Measurements from ENCODE around the gene PCK1. TPM values are rescaled to one million over a fixed set of nuclear protein-coding genes. Genes with fewer than 3 reads are reported as not detected.

The PCK1 gene
- total RNA-seq, 4 donors from 2014 or later = 0.56 to 3.4 (median 2.2) TPM

DNA sequence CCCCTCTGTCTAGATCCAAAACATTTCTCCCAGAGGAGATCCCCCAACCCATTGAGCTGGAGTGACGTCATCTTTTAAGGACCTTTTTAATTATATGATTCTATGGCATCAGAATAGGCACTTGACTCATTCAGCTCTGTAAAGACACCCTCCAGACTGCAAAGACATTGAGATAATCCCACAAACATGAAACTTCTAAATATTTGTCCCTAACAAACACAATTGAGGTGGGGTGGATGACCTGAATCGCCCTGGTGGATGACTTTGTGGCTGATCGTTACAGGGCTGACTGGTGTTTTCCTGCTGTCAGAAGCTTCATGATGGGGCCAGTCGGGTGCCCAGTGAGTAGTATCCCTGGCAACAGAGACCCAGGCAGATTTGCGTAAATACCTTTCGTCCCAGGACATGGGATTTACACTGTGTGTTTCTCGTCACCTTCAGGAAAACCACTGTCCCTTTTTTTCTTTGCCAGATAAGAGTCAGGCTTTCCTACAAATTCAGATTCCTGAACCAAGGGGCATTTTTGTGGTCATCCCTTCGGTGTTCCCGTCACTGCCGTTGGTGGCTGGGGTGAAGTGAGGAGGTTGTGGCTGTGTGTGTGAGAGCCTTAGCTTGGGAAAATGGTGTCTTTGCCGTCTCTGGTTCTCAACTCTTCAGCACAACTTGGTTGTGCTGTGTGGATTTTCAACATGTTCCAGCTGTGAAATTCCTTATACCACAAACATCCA lies 5.3 kb upstream of the PCK1 start:
- Histone ChIP-seq H3K36me3 (no peaks in the 10 kb centered on the region), H3K9me3 (no peaks in the 10 kb centered on the region), H3K4me3 (replicated peaks in 1 of 3) (no peak overlapping the region), H3K27me3 (no peaks in the 10 kb centered on the region), H3K4me1 (no peaks in the 10 kb centered on the region), H3K27ac (no peak overlapping the region)
- TF ChIP-seq, protein P1, sequence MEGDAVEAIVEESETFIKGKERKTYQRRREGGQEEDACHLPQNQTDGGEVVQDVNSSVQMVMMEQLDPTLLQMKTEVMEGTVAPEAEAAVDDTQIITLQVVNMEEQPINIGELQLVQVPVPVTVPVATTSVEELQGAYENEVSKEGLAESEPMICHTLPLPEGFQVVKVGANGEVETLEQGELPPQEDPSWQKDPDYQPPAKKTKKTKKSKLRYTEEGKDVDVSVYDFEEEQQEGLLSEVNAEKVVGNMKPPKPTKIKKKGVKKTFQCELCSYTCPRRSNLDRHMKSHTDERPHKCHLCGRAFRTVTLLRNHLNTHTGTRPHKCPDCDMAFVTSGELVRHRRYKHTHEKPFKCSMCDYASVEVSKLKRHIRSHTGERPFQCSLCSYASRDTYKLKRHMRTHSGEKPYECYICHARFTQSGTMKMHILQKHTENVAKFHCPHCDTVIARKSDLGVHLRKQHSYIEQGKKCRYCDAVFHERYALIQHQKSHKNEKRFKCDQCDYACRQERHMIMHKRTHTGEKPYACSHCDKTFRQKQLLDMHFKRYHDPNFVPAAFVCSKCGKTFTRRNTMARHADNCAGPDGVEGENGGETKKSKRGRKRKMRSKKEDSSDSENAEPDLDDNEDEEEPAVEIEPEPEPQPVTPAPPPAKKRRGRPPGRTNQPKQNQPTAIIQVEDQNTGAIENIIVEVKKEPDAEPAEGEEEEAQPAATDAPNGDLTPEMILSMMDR (IDR thresholded peaks at IDR 0.05) = no peak
- TF ChIP-seq POLR2A (IDR thresholded peaks at IDR 0.05) = no peak
- intact Hi-C loops (cut with DNase I) = no loop called here
- DNase-seq = no peak
- WGBS, 2 donors = 88% methylated on average over 11 of the region's 11 CpGs

DNA sequence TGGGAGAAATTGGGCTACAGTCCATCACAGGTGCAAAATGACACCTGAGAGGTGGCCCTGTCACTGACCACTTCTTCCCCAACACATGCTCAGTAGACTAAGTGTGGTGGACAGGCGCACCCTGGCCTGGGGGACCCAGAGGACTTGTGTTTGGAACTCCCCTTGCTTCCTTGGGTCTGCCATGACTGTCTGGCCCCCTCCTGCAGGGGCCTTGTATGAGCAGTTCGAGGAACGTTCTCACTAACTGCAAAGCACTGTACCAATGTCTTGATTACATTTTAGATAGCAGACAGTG lies 4.0 kb upstream of the PCK1 start:
- intact Hi-C loops (cut with DNase I) = no loop called here
- Histone ChIP-seq H3K27ac (no peak overlapping the region), H3K27me3 (no peaks in the 10 kb centered on the region), H3K4me1 (peaks cover 7 to 8% of the 10 kb centered on the region in 2 donors), H3K9me3 (no peaks in the 10 kb centered on the region), H3K36me3 (no peaks in the 10 kb centered on the region), H3K4me3 (replicated peaks in 1 of 3) (no peak overlapping the region)
- 69% methylated on average over 2 to 3 of the region's 3 CpGs for WGBS, 2 donors
- DNase-seq = no peak
- TF ChIP-seq, protein P1 (IDR thresholded peaks at IDR 0.05) = no peak
- TF ChIP-seq POLR2A (IDR thresholded peaks at IDR 0.05) = no peak

DNA sequence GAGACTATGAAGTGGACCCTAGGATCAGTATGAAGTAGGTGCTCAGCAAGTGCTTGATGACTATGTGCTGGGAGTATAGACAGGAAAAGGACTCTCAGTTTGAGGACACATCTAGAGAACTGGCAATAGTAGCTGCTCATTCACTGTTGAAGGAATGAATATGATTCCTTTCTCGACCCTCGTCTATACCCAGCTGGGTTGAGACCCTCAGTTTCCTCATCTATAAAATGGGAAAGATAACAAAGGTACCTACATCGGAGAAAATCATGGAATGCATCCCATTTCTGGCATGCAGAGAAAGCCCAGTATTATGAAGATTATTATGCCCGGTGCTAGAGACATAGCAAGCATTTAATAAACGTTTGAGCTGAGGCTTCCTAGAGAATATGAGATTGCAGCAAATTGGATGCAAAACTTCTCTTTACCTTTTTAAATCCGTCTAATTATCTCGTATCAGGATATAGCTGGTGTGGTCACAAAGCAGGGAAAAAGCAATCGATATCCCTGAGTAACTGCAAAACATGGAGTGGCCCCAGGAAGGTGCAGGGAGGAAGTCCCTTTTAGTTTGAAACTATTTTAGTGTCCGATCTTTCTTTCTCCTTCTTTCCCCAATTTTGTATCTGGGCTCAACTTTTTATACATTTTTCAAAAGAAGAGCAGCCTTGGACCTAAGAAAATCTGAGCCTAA lies 2.8 kb upstream of the PCK1 start:
- no peak for DNase-seq
- Histone ChIP-seq H3K4me3 (replicated peaks in 1 of 3) (no peak overlapping the region), H3K27me3 (no peaks in the 10 kb centered on the region), H3K9me3 (no peaks in the 10 kb centered on the region), H3K4me1 (peaks cover 7 to 8% of the 10 kb centered on the region in 2 donors), H3K27ac (no peak overlapping the region), H3K36me3 (no peaks in the 10 kb centered on the region)
- WGBS, 2 donors = 63 to 64% methylated on average over 9 of the region's 9 CpGs
- no peak for TF ChIP-seq POLR2A (IDR thresholded peaks at IDR 0.05)
- TF ChIP-seq, protein P1 (IDR thresholded peaks at IDR 0.05) = no peak
- intact Hi-C loops (cut with DNase I) = no loop called here

DNA sequence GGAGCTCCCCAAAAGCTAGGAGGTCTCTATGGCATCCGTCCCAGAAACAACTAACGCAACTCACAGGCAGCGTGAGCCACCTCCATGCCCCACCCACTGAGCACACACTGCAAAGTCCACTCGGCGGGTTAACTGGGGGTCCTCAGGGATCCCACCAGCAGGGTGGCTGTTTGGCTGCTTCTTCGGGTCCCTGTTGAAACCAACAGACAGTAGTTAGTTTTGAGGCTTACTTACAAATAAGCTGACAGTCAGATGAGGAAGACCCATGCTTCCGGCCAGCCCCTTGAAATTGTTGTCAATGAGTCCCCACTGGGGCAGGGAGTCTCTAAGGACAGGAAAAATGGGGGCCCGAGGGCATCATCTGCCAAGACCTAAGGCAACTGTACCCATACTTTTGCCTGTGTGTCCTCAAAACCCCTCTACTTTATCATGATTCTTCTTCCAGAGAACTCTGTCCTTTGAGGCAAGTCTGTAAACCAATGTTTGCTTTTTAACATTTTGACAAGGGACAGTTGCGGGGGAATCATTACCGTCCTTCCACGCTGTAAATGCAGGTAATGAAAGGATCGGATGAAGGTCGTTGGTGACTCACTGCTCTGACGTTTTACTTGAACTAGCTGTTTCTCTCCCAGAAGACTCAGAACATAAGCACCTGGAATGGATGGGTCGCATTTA lies 2.2 kb upstream of the PCK1 start:
- H3K4me1 ChIP-seq = peaks cover 7 to 8% of the 10 kb centered on the region in 2 donors
- no peaks in the 10 kb centered on the region for H3K27me3 ChIP-seq
- intact Hi-C loops (cut with DNase I) = no loop called here
- no peaks in the 10 kb centered on the region for H3K9me3 ChIP-seq
- no peak overlapping the region for H3K4me3 ChIP-seq (replicated peaks in 1 of 3)
- H3K27ac ChIP-seq = no peak overlapping the region
- DNase-seq = no peak
- no peaks in the 10 kb centered on the region for H3K36me3 ChIP-seq
- WGBS, 2 donors = 73 to 75% methylated on average over 15 of the region's 15 CpGs
- TF ChIP-seq, protein P1 (IDR thresholded peaks at IDR 0.05) = no peak
- TF ChIP-seq POLR2A (IDR thresholded peaks at IDR 0.05) = no peak

DNA sequence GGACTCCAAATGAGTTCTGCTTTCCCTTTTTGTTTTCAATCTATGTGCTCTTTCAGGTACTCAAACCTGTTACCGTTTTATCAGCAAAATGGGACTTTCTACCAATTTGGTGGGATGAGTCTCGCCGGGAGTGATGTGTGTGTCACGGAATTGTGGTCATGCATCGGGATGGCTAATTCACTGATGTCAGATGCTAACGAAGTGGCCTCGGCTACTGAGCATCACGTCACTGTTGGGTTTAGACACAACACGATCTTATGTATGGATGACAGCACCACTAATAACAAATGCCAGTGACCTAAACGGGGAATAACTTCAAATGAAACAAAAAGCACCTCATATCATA lies 1.6 kb upstream of the PCK1 start:
- no peak overlapping the region for H3K4me3 ChIP-seq (replicated peaks in 1 of 3)
- no peak for TF ChIP-seq POLR2A (IDR thresholded peaks at IDR 0.05)
- TF ChIP-seq, protein P1 (IDR thresholded peaks at IDR 0.05) = no peak
- H3K9me3 ChIP-seq = no peaks in the 10 kb centered on the region
- 85 to 89% methylated on average over 10 of the region's 10 CpGs for WGBS, 2 donors
- H3K4me1 ChIP-seq = peaks cover 7 to 8% of the 10 kb centered on the region in 2 donors
- intact Hi-C loops (cut with DNase I) = no loop called here
- no peaks in the 10 kb centered on the region for H3K27me3 ChIP-seq
- DNase-seq = no peak
- no peaks in the 10 kb centered on the region for H3K36me3 ChIP-seq
- no peak overlapping the region for H3K27ac ChIP-seq
